ENCODE data around the gene SORCS2.

SORCS2 gene

GRCh38 chr4:7498446-7499200 is 306.3 kb downstream of the SORCS2 start:
- DNase-seq: no peak

- DNase-seq: no peak
Measured at GRCh38 chr4:7499661-7500060, 307.3 kb downstream of the SORCS2 start.

- DNase-seq: no peak
Measured at GRCh38 chr4:7500404-7500803, 308.1 kb downstream of the SORCS2 start.

GRCh38 chr4:7501314-7501713 is 309.0 kb downstream of the SORCS2 start:
- DNase-seq: no peak

GRCh38 chr4:7501873-7502272 is 309.5 kb downstream of the SORCS2 start:
- no peak for DNase-seq

GRCh38 chr4:7503559-7504249 is 311.4 kb downstream of the SORCS2 start:
- peak; percentile 39 for DNase-seq

GRCh38 chr4:7505116-7505900 is 313.0 kb downstream of the SORCS2 start:
- no peak for DNase-seq

GRCh38 chr4:7506119-7506518 is 313.8 kb downstream of the SORCS2 start:
- DNase-seq: no peak

- no peak for DNase-seq
Measured at GRCh38 chr4:7506572-7506971, 314.2 kb downstream of the SORCS2 start.

GRCh38 chr4:7507381-7507780 is 315.0 kb downstream of the SORCS2 start:
- no peak for DNase-seq

GRCh38 chr4:7510066-7510465 is 317.7 kb downstream of the SORCS2 start:
- DNase-seq: no peak

- DNase-seq: no peak
Measured at GRCh38 chr4:7510538-7510937, 318.2 kb downstream of the SORCS2 start.

- no peak for DNase-seq
Measured at GRCh38 chr4:7511525-7511924, 319.2 kb downstream of the SORCS2 start.

- no peak for DNase-seq
Measured at GRCh38 chr4:7512428-7512827, 320.1 kb downstream of the SORCS2 start.

- DNase-seq: no peak
Measured at GRCh38 chr4:7512946-7513345, 320.6 kb downstream of the SORCS2 start.

GRCh38 chr4:7513671-7514070 is 321.3 kb downstream of the SORCS2 start:
- DNase-seq: no peak

- DNase-seq: no peak
Measured at GRCh38 chr4:7514281-7514680, 321.9 kb downstream of the SORCS2 start.

- DNase-seq: no peak
Measured at GRCh38 chr4:7514789-7515188, 322.5 kb downstream of the SORCS2 start.

GRCh38 chr4:7515390-7515902 is 323.1 kb downstream of the SORCS2 start:
- DNase-seq: no peak

- DNase-seq: no peak
Measured at GRCh38 chr4:7516096-7516772, 323.9 kb downstream of the SORCS2 start.

- no peak for DNase-seq
Measured at GRCh38 chr4:7516773-7517144, 324.4 kb downstream of the SORCS2 start.

- no peak for DNase-seq
Measured at GRCh38 chr4:7518871-7519637, 326.7 kb downstream of the SORCS2 start.
